K562 (cell line): ENCODE measurements around the gene LSM4. TPM values are rescaled to one million over a fixed set of nuclear protein-coding genes. Genes with fewer than 3 reads are reported as not detected.

Experiments used
- ATF4 ChIP-seq: fragments of 450-650 bp; formaldehyde crosslinking; IDR thresholded peaks from 2 replicates; pipeline ENCODE4 v1.4.0; 2022; ENCODE audit warnings: mild to moderate bottlenecking, moderate library complexity
- FOXK1 ChIP-seq: sonication (generic); formaldehyde crosslinking; IDR thresholded peaks from 2 replicates; pipeline ENCODE4 v1.8.0; 2022; ENCODE audit warnings: missing genetic modification reagents, mild to moderate bottlenecking, borderline replicate concordance
- MXD1 ChIP-seq: fragments of 250-450 bp; sonication (Bioruptor Pico); IDR thresholded peaks from 2 replicates; pipeline ENCODE4 v1.8.0; 2021; ENCODE audit warnings: borderline replicate concordance, mild to moderate bottlenecking, moderate library complexity; ENCODE audit not compliant: poor library complexity, severe bottlenecking
- NR3C1 ChIP-seq: sonication (generic); formaldehyde crosslinking; IDR thresholded peaks from 2 replicates; pipeline ENCODE4 v1.8.1; 2022; ENCODE audit warnings: missing genetic modification reagents
- POLR2H ChIP-seq: IDR thresholded peaks from 2 replicates; pipeline ENCODE4 v1.6.1; 2016; ENCODE audit warnings: missing genetic modification characterization, low read depth, mild to moderate bottlenecking, control low read depth, missing compliant biosample characterization, moderate library complexity
- SETDB1 ChIP-seq: IDR thresholded peaks from one replicate; pipeline ENCODE4 v1.6.1; 2012; ENCODE audit warnings: low read length, control low read depth, inconsistent platforms
- XRCC3 ChIP-seq: fragments of 450-650 bp; IDR thresholded peaks from 2 replicates; pipeline ENCODE4 v1.6.1; 2017; ENCODE audit warnings: mild to moderate bottlenecking, moderate library complexity
- ZNF277 ChIP-seq: fragments of 250-450 bp; sonication (Bioruptor Pico); IDR thresholded peaks from 2 replicates; pipeline ENCODE4 v1.8.0; 2022; ENCODE audit warnings: inconsistent platforms, mild to moderate bottlenecking, moderate library complexity, borderline replicate concordance
- ZNF655 ChIP-seq: fragments of 250-450 bp; sonication (Bioruptor Pico); IDR thresholded peaks from 2 replicates; pipeline ENCODE4 v1.5.0; 2021
- polyA plus RNA-seq, 8 experiments: library from polyadenylated mRNA; depleted of rRNA in 4 of 8; stranded (reverse) in 5 of 8; unstranded in 3 of 8; fragments of >200 nt; fragmentation: Nextera tagmentation in 2 of 8; fragmentation: Illumina TruSeq in 1 of 8; extraction: Ambion mirVana in 2 of 8; extraction: Trizol in 1 of 8; gene quantifications; 2 replicates each; pipeline versions ENCODE4 v1.2.1 to v1.2.3, GENCODE V29; 2011 to 2014; ENCODE audit warnings: inconsistent platforms in 1 of 8, missing spikeins in 1 of 8
- total RNA-seq, 7 experiments: library from RNA; depleted of rRNA in 6 of 7; stranded (reverse); fragments of >200 nt in 6 of 7; fragmentation: Illumina TruSeq in 2 of 7; extraction: Trizol in 2 of 7; gene quantifications; 2 replicates each; pipeline versions ENCODE4 v1.2.1 to v1.2.3, GENCODE V29; 2011 to 2021; ENCODE audit warnings: low replicate concordance in 1 of 7
- TF ChIP-seq, protein P1 (sequence below): fragments of 450-650 bp; formaldehyde crosslinking; IDR thresholded peaks from 2 replicates; pipeline ENCODE4 v1.4.0; 2020; ENCODE audit warnings: mild to moderate bottlenecking, moderate library complexity
- TF ChIP-seq, protein P2 (sequence below): sonication (generic); formaldehyde crosslinking; IDR thresholded peaks from 2 replicates; pipeline ENCODE4 v1.5.0; 2020; ENCODE audit warnings: missing genetic modification reagents
- TF ChIP-seq, protein P3 (sequence below): fragments of 250-450 bp; sonication (Bioruptor Pico); IDR thresholded peaks from 2 replicates; pipeline ENCODE4 v1.4.0; 2020; ENCODE audit warnings: mild to moderate bottlenecking
- TF ChIP-seq, protein P4 (sequence below): fragments of 450-650 bp; conservative IDR thresholded peaks from 2 replicates; pipeline ENCODE4 v1.6.1; 2016; ENCODE audit warnings: missing genetic modification characterization, low read depth, mild to moderate bottlenecking, control low read depth, missing compliant biosample characterization

Gene LSM4
- total and polyA plus RNA-seq, 9 of the 15 experiments (the other 6 are each of a cell fraction or from before 2014, with no cell fraction given): 11.9 to 763 (median 202) TPM

- TF ChIP-seq, protein P1, sequence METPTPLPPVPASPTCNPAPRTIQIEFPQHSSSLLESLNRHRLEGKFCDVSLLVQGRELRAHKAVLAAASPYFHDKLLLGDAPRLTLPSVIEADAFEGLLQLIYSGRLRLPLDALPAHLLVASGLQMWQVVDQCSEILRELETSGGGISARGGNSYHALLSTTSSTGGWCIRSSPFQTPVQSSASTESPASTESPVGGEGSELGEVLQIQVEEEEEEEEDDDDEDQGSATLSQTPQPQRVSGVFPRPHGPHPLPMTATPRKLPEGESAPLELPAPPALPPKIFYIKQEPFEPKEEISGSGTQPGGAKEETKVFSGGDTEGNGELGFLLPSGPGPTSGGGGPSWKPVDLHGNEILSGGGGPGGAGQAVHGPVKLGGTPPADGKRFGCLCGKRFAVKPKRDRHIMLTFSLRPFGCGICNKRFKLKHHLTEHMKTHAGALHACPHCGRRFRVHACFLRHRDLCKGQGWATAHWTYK: no peak
- no peak for TF ChIP-seq POLR2H
- no peak for TF ChIP-seq XRCC3
- TF ChIP-seq MXD1 (CRISPR knock-in tag): no peak
- TF ChIP-seq NR3C1 (CRISPR knock-in tag): no peak
- TF ChIP-seq FOXK1 (CRISPR knock-in tag): no peak
- no peak for TF ChIP-seq ZNF277 (CRISPR knock-in tag)
- TF ChIP-seq, protein P2, sequence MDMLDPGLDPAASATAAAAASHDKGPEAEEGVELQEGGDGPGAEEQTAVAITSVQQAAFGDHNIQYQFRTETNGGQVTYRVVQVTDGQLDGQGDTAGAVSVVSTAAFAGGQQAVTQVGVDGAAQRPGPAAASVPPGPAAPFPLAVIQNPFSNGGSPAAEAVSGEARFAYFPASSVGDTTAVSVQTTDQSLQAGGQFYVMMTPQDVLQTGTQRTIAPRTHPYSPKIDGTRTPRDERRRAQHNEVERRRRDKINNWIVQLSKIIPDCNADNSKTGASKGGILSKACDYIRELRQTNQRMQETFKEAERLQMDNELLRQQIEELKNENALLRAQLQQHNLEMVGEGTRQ (CRISPR knock-in tag): no peak
- TF ChIP-seq ZNF655 (CRISPR knock-in tag): no peak
- TF ChIP-seq, protein P3, sequence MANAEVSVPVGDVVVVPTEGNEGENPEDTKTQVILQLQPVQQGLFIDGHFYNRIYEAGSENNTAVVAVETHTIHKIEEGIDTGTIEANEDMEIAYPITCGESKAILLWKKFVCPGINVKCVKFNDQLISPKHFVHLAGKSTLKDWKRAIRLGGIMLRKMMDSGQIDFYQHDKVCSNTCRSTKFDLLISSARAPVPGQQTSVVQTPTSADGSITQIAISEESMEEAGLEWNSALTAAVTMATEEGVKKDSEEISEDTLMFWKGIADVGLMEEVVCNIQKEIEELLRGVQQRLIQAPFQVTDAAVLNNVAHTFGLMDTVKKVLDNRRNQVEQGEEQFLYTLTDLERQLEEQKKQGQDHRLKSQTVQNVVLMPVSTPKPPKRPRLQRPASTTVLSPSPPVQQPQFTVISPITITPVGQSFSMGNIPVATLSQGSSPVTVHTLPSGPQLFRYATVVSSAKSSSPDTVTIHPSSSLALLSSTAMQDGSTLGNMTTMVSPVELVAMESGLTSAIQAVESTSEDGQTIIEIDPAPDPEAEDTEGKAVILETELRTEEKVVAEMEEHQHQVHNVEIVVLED: no peak
- TF ChIP-seq, protein P4, sequence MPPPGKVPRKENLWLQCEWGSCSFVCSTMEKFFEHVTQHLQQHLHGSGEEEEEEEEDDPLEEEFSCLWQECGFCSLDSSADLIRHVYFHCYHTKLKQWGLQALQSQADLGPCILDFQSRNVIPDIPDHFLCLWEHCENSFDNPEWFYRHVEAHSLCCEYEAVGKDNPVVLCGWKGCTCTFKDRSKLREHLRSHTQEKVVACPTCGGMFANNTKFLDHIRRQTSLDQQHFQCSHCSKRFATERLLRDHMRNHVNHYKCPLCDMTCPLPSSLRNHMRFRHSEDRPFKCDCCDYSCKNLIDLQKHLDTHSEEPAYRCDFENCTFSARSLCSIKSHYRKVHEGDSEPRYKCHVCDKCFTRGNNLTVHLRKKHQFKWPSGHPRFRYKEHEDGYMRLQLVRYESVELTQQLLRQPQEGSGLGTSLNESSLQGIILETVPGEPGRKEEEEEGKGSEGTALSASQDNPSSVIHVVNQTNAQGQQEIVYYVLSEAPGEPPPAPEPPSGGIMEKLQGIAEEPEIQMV (tag): no peak
- TF ChIP-seq SETDB1: no peak
- 0 out of 2 replicates have a peak, but pooled peaks have one; percentile 7 for TF ChIP-seq ATF4 (CRISPR knock-in tag)
These were observed 538 bp downstream of the LSM4 start (continued) for GRCh38 chr19:18322318-18322758.
